OCI-LY1 (cell line): ENCODE results near the gene ATP8A2.

ENCODE experiments used
- EZH2 ChIP-seq: fragments of 200-600 bp; sonication (generic), shearing (Covaris generic); IDR thresholded peaks from 2 replicates; pipeline ENCODE4 v1.8.0; 2017; ENCODE audit warnings: borderline replicate concordance, mixed run types, mild to moderate bottlenecking, antibody characterized with exemption, low read length, moderate library complexity, mixed read lengths
- TF ChIP-seq, protein P1 (sequence below): fragments of 200-600 bp; sonication (generic), shearing (Covaris generic); IDR thresholded peaks from 2 replicates; pipeline ENCODE4 v1.5.1; 2017; ENCODE audit warnings: mild to moderate bottlenecking, antibody characterized with exemption, low read length, moderate library complexity, mixed read lengths

DNA sequence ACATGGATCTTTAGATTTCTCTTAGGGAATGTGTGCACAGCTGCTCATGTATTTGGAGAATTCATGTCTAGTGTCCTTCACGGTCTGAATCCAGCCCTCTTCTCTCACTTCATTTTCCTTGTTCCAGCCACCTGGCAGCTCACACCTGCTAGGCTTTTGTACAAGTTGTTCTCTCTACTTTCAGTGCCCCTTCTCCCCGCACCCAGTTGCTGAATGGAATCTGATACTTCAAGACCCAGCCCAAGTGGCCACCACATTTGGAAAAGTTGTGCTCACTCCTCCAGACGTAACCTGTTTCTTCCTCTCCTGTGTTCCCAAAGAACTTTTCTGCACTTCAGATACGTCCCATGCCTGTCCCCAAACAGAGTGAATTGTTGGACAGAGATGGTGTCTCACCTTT lies 444.5 kb downstream of the ATP8A2 start:
- no peak for TF ChIP-seq EZH2
- TF ChIP-seq, protein P1, sequence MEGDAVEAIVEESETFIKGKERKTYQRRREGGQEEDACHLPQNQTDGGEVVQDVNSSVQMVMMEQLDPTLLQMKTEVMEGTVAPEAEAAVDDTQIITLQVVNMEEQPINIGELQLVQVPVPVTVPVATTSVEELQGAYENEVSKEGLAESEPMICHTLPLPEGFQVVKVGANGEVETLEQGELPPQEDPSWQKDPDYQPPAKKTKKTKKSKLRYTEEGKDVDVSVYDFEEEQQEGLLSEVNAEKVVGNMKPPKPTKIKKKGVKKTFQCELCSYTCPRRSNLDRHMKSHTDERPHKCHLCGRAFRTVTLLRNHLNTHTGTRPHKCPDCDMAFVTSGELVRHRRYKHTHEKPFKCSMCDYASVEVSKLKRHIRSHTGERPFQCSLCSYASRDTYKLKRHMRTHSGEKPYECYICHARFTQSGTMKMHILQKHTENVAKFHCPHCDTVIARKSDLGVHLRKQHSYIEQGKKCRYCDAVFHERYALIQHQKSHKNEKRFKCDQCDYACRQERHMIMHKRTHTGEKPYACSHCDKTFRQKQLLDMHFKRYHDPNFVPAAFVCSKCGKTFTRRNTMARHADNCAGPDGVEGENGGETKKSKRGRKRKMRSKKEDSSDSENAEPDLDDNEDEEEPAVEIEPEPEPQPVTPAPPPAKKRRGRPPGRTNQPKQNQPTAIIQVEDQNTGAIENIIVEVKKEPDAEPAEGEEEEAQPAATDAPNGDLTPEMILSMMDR: no peak
